WTC11 (cell line): ENCODE data around the gene KRT83. TPM values are rescaled to one million over a fixed set of nuclear protein-coding genes. Genes with fewer than 3 reads are reported as not detected.

Source experiments
- ATAC-seq: fragments of 200-7000 bp; cut with Tn5 transposase; 2 replicates; pipeline ENCODE4 v1.10.0; 2021; ENCODE audit warnings: mild to moderate bottlenecking, moderate library complexity
- CTCF ChIA-PET: fragments of 300-600 bp; sonication (Branson Sonifier 250); formaldehyde crosslinking; loops from one replicate; lab custom pipeline; 2021; ENCODE audit warnings: antibody characterized with exemption; lab: Charles Lee
- POLR2A ChIA-PET: fragments of 350-600 bp; sonication (Branson Sonifier 250); formaldehyde crosslinking; loops from one replicate; lab custom pipeline; 2021; ENCODE audit warnings: antibody characterized with exemption; lab: Charles Lee
- DNase-seq: peaks from one replicate; pipeline ENCODE4 v3.0.0; 2021; ENCODE audit warnings: low spot score
- H3K27ac Mint-ChIP-seq: 2 replicates; pipeline ENCODE4 v1.8.0; 2021; ENCODE audit warnings: mixed read lengths
- H3K27me3 Mint-ChIP-seq: 2 replicates; pipeline ENCODE4 v1.8.0; 2021; ENCODE audit warnings: low read depth, mild to moderate bottlenecking, moderate library complexity, mixed read lengths
- H3K36me3 Mint-ChIP-seq: 2 replicates; pipeline ENCODE4 v1.8.0; 2021; ENCODE audit warnings: mixed read lengths
- H3K4me1 Mint-ChIP-seq: 2 replicates; pipeline ENCODE4 v1.8.0; 2022; ENCODE audit warnings: mixed read lengths
- H3K4me3 Mint-ChIP-seq: 2 replicates; pipeline ENCODE4 v1.8.0; 2021; ENCODE audit warnings: mild to moderate bottlenecking, moderate library complexity, mixed read lengths
- H3K9me3 Mint-ChIP-seq: 2 replicates; pipeline ENCODE4 v1.8.0; 2021; ENCODE audit warnings: mixed read lengths
- CREM ChIP-seq: sonication (generic); formaldehyde crosslinking; IDR thresholded peaks from 2 replicates; pipeline ENCODE4 v1.8.1; 2022; ENCODE audit warnings: mild to moderate bottlenecking, missing genetic modification reagents, moderate library complexity
- E2F5 ChIP-seq: sonication (generic); formaldehyde crosslinking; IDR thresholded peaks from 2 replicates; pipeline ENCODE4 v1.8.1; 2022; ENCODE audit warnings: mild to moderate bottlenecking, moderate library complexity, missing genetic modification reagents
- ETV6 ChIP-seq: sonication (generic); formaldehyde crosslinking; IDR thresholded peaks from 2 replicates; pipeline ENCODE4 v1.8.1; 2022; ENCODE audit warnings: mild to moderate bottlenecking, missing genetic modification reagents
- FOXK1 ChIP-seq: sonication (generic); formaldehyde crosslinking; IDR thresholded peaks from 2 replicates; pipeline ENCODE4 v1.8.0; 2022; ENCODE audit warnings: mild to moderate bottlenecking, moderate library complexity, missing genetic modification reagents
- GABPB1 ChIP-seq: sonication (generic); formaldehyde crosslinking; IDR thresholded peaks from 2 replicates; pipeline ENCODE4 v1.8.1; 2023; ENCODE audit warnings: mild to moderate bottlenecking, missing genetic modification reagents
- IRF1 ChIP-seq: sonication (generic); formaldehyde crosslinking; IDR thresholded peaks from 2 replicates; pipeline ENCODE4 v1.8.0; 2023; ENCODE audit warnings: missing genetic modification reagents
- IRF2 ChIP-seq: sonication (generic); formaldehyde crosslinking; IDR thresholded peaks from 2 replicates; pipeline ENCODE4 v1.8.0; 2022; ENCODE audit warnings: low read depth, missing genetic modification reagents, borderline replicate concordance
- JAZF1 ChIP-seq: fragments of 250-450 bp; sonication (Bioruptor Pico); IDR thresholded peaks from 2 replicates; pipeline ENCODE4 v1.9.0; 2021; ENCODE audit warnings: moderate library complexity, mild to moderate bottlenecking, inconsistent platforms
- MAX ChIP-seq: sonication (generic); formaldehyde crosslinking; IDR thresholded peaks from 2 replicates; pipeline ENCODE4 v1.8.0; 2022; ENCODE audit warnings: mild to moderate bottlenecking, missing genetic modification reagents
- NR1H2 ChIP-seq: sonication (generic); formaldehyde crosslinking; IDR thresholded peaks from 2 replicates; pipeline ENCODE4 v1.9.0; 2021; ENCODE audit warnings: mild to moderate bottlenecking, moderate library complexity, missing genetic modification reagents
- OVOL2 ChIP-seq: fragments of 250-450 bp; sonication (Bioruptor Pico); IDR thresholded peaks from 2 replicates; pipeline ENCODE4 v1.9.0; 2021; ENCODE audit warnings: mild to moderate bottlenecking, borderline replicate concordance
- RELA ChIP-seq: sonication (generic); formaldehyde crosslinking; IDR thresholded peaks from 2 replicates; pipeline ENCODE4 v1.8.1; 2022; ENCODE audit warnings: missing genetic modification reagents, mild to moderate bottlenecking, borderline replicate concordance
- SMAD4 ChIP-seq: sonication (generic); formaldehyde crosslinking; IDR thresholded peaks from 2 replicates; pipeline ENCODE4 v1.8.0; 2022; ENCODE audit warnings: mild to moderate bottlenecking, missing genetic modification reagents
- SOX15 ChIP-seq: fragments of 250-450 bp; sonication (Bioruptor Pico); IDR thresholded peaks from 2 replicates; pipeline ENCODE4 v1.9.0; 2021; ENCODE audit warnings: mild to moderate bottlenecking
- TEAD1 ChIP-seq: sonication (generic); formaldehyde crosslinking; IDR thresholded peaks from 2 replicates; pipeline ENCODE4 v1.8.0; 2022; ENCODE audit warnings: mild to moderate bottlenecking, missing genetic modification reagents
- TEAD4 ChIP-seq: sonication (generic); formaldehyde crosslinking; IDR thresholded peaks from 2 replicates; pipeline ENCODE4 v1.8.0; 2022; ENCODE audit warnings: mild to moderate bottlenecking, missing genetic modification reagents
- TP53 ChIP-seq: sonication (generic); formaldehyde crosslinking; IDR thresholded peaks from 2 replicates; pipeline ENCODE4 v1.8.1; 2023; ENCODE audit warnings: mild to moderate bottlenecking, missing genetic modification reagents
- ZNF121 ChIP-seq: sonication (generic); formaldehyde crosslinking; IDR thresholded peaks from 2 replicates; pipeline ENCODE4 v1.8.0; 2023; ENCODE audit warnings: missing genetic modification reagents
- ZNF138 ChIP-seq: sonication (generic); formaldehyde crosslinking; conservative IDR thresholded peaks from 2 replicates; pipeline ENCODE4 v1.8.1; 2022; ENCODE audit warnings: mild to moderate bottlenecking, moderate library complexity, missing genetic modification reagents
- ZNF219 ChIP-seq: sonication (generic); formaldehyde crosslinking; IDR thresholded peaks from 2 replicates; pipeline ENCODE4 v1.8.0; 2023; ENCODE audit warnings: missing genetic modification reagents, mild to moderate bottlenecking, borderline replicate concordance
- ZNF263 ChIP-seq: sonication (generic); formaldehyde crosslinking; IDR thresholded peaks from 2 replicates; pipeline ENCODE4 v1.8.1; 2022; ENCODE audit warnings: low read depth, mild to moderate bottlenecking, moderate library complexity, missing genetic modification reagents
- ZNF317 ChIP-seq: sonication (generic); formaldehyde crosslinking; IDR thresholded peaks from 2 replicates; pipeline ENCODE4 v1.8.1; 2023; ENCODE audit warnings: low read depth, mild to moderate bottlenecking, moderate library complexity, missing genetic modification reagents, borderline replicate concordance
- ZNF396 ChIP-seq: fragments of 250-450 bp; sonication (Bioruptor Pico); IDR thresholded peaks from 2 replicates; pipeline ENCODE4 v1.8.0; 2021; ENCODE audit warnings: mild to moderate bottlenecking, moderate library complexity, borderline replicate concordance
- ZNF671 ChIP-seq: fragments of 250-450 bp; sonication (Bioruptor Pico); IDR thresholded peaks from 2 replicates; pipeline ENCODE4 v1.8.0; 2021; ENCODE audit warnings: mild to moderate bottlenecking
- ZSCAN18 ChIP-seq: fragments of 250-450 bp; sonication (Bioruptor Pico); IDR thresholded peaks from 2 replicates; pipeline ENCODE4 v2.1.2; 2022; ENCODE audit warnings: mild to moderate bottlenecking, moderate library complexity
- total RNA-seq: library from RNA; stranded (reverse); gene quantifications from 3 replicates; pipeline ENCODE4 v1.2.3, GENCODE V29; 2021
- TF ChIP-seq, protein P1 (sequence below): sonication (generic); formaldehyde crosslinking; IDR thresholded peaks from 2 replicates; pipeline ENCODE4 v1.8.1; 2022; ENCODE audit warnings: mild to moderate bottlenecking, missing genetic modification reagents, moderate library complexity, borderline replicate concordance
- TF ChIP-seq, protein P2 (sequence below): sonication (generic); formaldehyde crosslinking; conservative IDR thresholded peaks from 2 replicates; pipeline ENCODE4 v1.8.1; 2023; ENCODE audit warnings: mild to moderate bottlenecking, low read depth, missing genetic modification reagents, moderate library complexity
- TF ChIP-seq, protein P3 (sequence below): sonication (generic); formaldehyde crosslinking; IDR thresholded peaks from 2 replicates; pipeline ENCODE4 v1.8.1; 2023; ENCODE audit warnings: mild to moderate bottlenecking, missing genetic modification reagents, moderate library complexity

The KRT83 gene
- total RNA-seq, 1 experiment from 2014 or later = not detected

- no peak overlapping the region for H3K4me3 Mint-ChIP-seq
- peaks cover 11% of the 10 kb centered on the region for H3K4me1 Mint-ChIP-seq
- ChIA-PET CTCF (interaction anchor here (0.8 to 1.6 kb wide), 4 partner anchors 12 to 119 kb away, joined by 3 to 6 read pairs (median 4); no protein-coding TSS in a partner anchor), POLR2A (no interaction called here)
- TF ChIP-seq, protein P1, sequence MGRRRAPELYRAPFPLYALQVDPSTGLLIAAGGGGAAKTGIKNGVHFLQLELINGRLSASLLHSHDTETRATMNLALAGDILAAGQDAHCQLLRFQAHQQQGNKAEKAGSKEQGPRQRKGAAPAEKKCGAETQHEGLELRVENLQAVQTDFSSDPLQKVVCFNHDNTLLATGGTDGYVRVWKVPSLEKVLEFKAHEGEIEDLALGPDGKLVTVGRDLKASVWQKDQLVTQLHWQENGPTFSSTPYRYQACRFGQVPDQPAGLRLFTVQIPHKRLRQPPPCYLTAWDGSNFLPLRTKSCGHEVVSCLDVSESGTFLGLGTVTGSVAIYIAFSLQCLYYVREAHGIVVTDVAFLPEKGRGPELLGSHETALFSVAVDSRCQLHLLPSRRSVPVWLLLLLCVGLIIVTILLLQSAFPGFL (CRISPR knock-in tag) = no peak
- TF ChIP-seq TEAD4 (CRISPR knock-in tag) (no peak), IRF1 (CRISPR knock-in tag) (no peak), ZNF121 (no peak), TEAD1 (CRISPR knock-in tag) (no peak), ETV6 (CRISPR knock-in tag) (no peak), ZNF263 (CRISPR knock-in tag) (no peak), NR1H2 (no peak), E2F5 (CRISPR knock-in tag) (no peak), ZNF317 (CRISPR knock-in tag) (no peak), ZSCAN18 (CRISPR knock-in tag) (no peak), CREM (CRISPR knock-in tag) (no peak), OVOL2 (CRISPR knock-in tag) (no peak), SOX15 (CRISPR knock-in tag) (no peak), ZNF671 (CRISPR knock-in tag) (no peak), TP53 (CRISPR knock-in tag) (no peak)
- TF ChIP-seq, protein P2, sequence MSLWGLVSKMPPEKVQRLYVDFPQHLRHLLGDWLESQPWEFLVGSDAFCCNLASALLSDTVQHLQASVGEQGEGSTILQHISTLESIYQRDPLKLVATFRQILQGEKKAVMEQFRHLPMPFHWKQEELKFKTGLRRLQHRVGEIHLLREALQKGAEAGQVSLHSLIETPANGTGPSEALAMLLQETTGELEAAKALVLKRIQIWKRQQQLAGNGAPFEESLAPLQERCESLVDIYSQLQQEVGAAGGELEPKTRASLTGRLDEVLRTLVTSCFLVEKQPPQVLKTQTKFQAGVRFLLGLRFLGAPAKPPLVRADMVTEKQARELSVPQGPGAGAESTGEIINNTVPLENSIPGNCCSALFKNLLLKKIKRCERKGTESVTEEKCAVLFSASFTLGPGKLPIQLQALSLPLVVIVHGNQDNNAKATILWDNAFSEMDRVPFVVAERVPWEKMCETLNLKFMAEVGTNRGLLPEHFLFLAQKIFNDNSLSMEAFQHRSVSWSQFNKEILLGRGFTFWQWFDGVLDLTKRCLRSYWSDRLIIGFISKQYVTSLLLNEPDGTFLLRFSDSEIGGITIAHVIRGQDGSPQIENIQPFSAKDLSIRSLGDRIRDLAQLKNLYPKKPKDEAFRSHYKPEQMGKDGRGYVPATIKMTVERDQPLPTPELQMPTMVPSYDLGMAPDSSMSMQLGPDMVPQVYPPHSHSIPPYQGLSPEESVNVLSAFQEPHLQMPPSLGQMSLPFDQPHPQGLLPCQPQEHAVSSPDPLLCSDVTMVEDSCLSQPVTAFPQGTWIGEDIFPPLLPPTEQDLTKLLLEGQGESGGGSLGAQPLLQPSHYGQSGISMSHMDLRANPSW (CRISPR knock-in tag) = no peak
- ATAC-seq (no peak), DNase-seq (no peak)
- H3K27me3 Mint-ChIP-seq = no peaks in the 10 kb centered on the region; the same call in 1 of the 2 replicates
- H3K9me3 Mint-ChIP-seq = no peaks in the 10 kb centered on the region; the same call in 1 of the 2 replicates
- no peak overlapping the region for H3K27ac Mint-ChIP-seq
- H3K36me3 Mint-ChIP-seq = no peaks in the 10 kb centered on the region
Observed at GRCh38 chr12:52331833-52332232, 10.6 kb upstream of the KRT83 start.

- DNase-seq (no peak), ATAC-seq (no peak)
- Mint-ChIP-seq H3K27me3 (no peaks in the 10 kb centered on the region; the same call in 1 of the 2 replicates), H3K4me1 (peaks cover 11% of the 10 kb centered on the region), H3K36me3 (no peaks in the 10 kb centered on the region), H3K27ac (no peak overlapping the region), H3K9me3 (no peaks in the 10 kb centered on the region), H3K4me3 (no peak overlapping the region)
- ChIA-PET POLR2A (no interaction called here), CTCF (interaction anchor here (1.0 to 1.6 kb wide), 5 partner anchors 12 to 175 kb away, joined by 3 to 6 read pairs (median 3); no protein-coding TSS in a partner anchor)
- no peak for TF ChIP-seq ZNF396 (CRISPR knock-in tag)
- no peak for TF ChIP-seq MAX (CRISPR knock-in tag)
- no peak for TF ChIP-seq SMAD4 (CRISPR knock-in tag)
- no peak for TF ChIP-seq ZNF219 (CRISPR knock-in tag)
- TF ChIP-seq ZNF263 (CRISPR knock-in tag) = no peak
- TF ChIP-seq, protein P3, sequence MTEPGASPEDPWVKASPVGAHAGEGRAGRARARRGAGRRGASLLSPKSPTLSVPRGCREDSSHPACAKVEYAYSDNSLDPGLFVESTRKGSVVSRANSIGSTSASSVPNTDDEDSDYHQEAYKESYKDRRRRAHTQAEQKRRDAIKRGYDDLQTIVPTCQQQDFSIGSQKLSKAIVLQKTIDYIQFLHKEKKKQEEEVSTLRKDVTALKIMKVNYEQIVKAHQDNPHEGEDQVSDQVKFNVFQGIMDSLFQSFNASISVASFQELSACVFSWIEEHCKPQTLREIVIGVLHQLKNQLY (CRISPR knock-in tag) = no peak
- no peak for TF ChIP-seq JAZF1 (CRISPR knock-in tag)
- no peak for TF ChIP-seq IRF1 (CRISPR knock-in tag)
- no peak for TF ChIP-seq RELA (CRISPR knock-in tag)
- TF ChIP-seq GABPB1 = no peak
- no peak for TF ChIP-seq ZNF138 (CRISPR knock-in tag)
- no peak for TF ChIP-seq FOXK1
- TF ChIP-seq IRF2 = no peak
Observed at GRCh38 chr12:52331039-52331438, 9.8 kb upstream of the KRT83 start.
